GM19025 (cell line): Measurements from ENCODE around the gene FRMD1.

Experiments
- ATAC-seq: cut with Tn5 transposase; IDR thresholded peaks from one replicate; pipeline ENCODE4 v1.9.1; 2021; ENCODE audit warnings: mild to moderate bottlenecking, low read depth, moderate library complexity; ENCODE audit not compliant: unreplicated experiment

The FRMD1 gene

DNA sequence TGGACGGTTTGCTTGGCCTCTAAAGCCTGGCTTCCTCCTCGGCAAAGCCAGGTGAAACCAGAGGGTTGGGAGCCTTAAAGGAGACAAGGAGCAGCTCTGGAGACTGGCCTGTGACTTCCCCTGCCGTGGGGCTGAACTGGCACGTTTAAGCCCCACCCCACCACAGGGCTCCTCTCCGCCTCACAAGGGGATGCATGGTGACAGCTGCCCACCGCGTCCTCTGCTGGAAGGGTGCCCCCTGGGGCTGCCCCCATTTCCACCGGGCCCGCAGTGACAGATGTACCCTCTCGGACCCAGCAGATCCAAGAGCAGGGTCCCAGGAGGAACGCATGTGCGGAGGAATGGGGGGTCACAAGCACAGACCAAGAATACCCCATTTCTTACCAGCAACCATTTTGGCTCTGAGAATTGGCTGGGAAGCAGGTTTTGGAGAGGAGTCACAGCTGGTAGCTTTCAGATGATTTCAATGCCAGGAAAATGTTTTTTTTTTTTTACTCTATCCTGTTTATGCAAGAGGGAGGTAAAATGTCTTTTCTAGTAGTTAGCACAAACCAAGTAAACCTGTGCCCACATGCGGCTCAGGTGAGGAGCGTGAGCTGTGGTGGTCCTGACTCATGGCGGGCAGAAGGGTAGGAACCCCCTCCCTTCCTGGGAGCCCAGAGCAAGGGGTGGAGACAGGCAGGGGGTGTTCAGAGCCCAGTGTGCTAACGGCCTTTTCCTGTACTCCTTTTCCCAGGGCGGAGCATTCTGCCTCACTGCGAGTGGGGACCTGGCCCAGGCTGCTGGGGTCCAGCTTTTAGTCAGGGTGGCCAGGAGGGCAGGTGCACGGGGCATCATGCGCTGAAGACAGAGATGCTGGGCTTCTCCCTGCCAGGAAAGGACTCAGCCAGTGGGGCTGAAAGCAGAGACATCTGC is 33.0 kb downstream of the FRMD1 start:
- no peak for ATAC-seq

DNA sequence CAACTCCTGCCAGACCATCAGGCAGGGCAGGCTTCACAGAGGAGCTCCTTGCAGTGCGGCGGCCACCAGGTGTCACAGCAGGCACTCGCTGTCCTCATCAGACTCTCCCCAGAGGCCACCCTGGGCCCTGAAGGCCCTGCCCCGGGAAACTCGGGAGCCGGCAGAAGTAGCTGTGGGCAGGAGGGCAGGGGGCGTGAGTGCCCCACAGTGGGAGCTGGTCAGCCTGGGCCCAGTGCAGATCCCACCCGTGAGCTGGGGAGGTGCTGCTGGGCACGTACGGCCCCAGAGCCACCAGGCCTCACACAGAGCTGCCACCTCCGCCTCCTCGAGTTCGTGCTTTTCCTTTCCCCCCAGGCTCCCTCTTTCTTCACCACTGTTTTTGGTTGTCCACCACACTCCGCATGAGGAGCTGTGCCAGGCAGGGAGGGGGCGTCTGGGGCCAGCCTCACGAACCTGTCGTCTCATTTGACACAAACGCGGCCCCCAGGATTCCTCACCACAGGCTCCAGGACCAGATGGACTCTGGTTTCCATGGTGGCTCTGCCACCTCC is 33.8 kb downstream of the FRMD1 start:
- ATAC-seq = no peak

DNA sequence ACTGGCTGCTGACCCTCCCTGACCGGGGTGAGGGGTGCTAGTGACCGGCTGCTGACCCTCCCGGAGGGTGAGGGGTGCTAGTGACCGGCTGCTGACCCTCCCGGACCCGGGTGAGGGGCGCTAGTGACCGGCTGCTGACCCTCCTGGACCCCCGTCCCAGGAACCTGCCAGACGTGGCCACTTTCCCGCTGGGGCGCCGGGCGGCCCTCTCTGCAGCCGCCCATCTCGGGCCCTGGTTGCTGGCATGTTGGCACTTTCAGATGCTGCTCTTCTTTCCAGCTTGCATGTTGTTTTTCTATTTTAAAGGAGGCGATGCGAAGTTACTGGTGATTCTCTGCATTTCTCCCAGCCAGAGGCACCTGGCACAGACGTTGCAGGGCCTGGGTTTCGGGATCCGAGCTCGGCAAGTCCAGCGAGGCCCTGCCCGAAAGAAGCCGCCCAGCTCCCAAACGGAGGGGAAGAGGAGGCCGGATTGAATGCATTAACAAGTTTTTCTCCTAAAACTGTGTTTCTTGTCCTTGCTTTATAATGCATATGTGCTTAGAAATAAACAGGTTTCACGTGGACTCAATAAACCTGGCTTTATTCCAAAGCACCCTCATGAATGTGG is 34.4 kb downstream of the FRMD1 start:
- no peak for ATAC-seq

DNA sequence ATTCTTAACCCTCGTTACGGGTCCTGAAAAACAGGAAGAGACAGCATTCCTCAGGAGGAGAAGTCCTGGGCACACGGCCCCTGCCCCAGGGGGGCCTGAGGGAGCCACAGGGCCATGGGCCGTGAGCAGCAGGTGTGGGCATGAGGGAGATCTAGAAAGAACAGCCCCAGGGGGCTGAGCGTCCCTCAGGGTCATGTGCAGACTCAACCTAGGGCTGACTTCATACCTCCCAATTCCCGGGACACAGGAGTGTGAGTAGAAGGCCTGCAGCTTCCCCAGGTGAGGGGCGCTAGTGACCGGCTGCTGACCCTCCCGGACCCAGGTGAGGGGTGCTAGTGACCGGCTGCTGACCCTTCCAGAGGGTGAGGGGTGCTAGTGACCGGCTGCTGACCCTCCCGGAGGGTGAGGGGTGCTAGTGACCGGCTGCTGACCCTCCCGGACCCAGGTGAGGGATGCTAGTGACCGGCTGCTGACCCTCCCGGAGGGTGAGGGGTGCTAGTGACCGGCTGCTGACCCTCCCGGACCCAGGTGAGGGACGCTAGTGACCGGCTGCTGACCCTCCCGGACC is 35.1 kb downstream of the FRMD1 start:
- no peak for ATAC-seq

DNA sequence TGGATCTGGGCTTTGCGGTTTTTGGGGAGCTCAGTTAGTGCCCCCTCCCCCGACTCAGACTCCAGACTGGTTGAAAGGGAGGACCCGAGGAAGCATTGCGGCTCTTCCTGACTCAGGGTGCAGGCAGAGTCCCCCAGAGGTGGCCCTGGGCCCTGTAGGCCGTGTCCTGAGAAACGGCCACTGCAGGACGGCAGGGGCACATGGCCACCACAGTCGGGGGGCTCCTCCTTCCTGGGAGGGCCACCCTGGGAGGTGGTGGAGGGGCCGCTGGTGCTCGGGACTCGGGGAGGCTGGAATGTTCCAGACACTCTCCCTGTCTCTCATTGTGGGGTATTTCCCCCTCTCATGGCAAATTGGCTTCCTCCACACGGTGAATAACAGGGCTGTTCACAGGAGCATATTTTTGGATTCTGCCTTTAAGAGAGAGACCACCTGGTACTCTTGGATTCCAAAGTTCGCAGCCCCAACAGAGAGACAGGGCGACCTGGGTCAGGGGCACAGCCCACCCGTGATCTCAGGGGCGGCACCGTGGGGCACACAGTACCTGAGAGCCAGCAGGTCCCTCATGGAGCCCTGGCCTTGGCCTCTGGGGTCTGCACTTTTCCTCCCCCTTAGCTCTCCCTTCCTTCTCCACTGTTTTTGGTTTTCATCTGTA is 35.7 kb downstream of the FRMD1 start:
- no peak for ATAC-seq

DNA sequence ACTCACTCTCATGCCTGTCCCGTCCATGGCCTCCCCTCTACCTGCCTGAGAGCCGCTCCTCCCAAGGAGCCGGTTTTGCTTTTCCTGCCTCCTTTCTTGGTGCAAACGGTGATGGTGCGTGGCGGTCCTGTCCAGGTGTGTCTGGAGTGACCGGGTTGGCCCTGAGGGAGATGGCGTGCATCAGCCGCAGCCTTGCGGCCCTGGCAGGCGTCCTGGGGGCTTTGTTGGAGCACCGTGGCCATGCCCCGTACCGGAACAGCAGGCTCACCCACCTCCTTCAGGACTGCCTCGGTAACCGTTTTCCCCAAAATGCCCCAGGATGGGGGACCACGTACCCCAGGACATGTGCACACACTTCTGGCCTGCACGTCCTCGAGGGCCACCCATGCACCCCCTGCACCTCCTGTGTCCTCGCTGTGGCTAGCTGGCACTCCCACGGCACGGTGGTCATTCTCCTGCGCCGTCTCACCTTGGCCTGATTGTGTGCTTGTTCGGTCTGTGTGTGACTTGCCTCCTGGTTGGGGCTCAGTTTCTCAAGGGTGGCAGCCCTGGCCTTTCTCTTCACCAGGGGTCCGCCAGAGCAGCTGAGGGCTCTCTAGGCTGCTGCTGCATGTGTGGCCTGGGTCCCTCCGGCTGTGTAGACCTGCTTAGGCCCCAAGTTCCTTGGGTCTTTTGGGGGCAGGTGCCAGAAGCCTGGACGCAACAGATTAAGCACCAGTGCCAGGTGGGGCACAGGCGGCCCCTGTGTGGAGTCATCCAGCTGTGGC is 36.4 kb downstream of the FRMD1 start:
- no peak for ATAC-seq

DNA sequence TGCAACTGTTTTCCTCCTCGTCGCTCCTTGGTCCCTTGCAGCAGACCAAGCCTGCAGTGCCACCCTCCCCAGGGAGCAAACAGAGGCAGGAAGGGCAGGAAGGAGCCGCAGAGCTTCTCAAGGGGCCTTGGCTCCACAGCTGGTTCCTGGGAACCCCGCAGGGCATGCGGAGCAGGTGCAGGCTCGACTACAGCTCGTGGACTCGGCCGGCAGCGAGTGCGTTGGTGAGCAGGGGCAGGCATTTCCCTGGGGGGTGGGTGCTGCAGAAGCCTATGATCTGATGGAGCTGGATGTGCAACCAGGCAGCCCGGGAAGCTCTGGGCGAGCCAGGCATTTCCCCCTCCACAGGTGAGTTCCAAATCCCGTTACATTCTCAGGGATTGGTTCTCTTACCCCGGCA is 37.1 kb downstream of the FRMD1 start:
- ATAC-seq = no peak

DNA sequence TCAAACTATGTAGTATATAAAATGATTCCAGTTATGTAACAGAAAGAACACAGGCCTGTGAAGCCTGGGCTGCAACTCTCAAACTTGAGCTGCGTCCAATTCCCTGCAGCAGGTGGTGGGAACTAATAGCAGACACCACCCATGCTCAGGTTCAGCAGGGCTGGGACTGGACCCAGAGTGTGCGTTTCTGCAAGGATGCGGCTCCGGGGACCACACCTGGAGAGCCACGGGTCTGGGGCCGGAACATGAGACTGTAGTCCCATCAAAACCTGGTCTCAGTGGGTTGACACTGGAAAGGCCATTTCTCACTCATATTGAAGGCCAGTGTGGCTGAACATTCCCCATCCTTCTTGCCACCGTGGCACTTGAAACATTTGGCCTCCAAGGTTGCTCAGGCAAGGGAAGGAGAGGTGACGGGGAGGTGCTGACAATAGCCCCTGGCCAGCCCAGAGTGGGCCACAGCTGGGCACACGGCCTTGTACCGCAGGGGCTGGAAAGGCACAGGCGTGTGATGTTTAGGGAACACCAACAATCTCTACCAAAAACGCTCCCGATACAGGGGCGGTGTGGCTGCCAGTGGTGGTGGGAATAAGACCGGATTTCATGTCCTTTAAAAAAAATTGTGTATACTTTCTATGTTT is 38.0 kb downstream of the FRMD1 start:
- ATAC-seq = no peak

DNA sequence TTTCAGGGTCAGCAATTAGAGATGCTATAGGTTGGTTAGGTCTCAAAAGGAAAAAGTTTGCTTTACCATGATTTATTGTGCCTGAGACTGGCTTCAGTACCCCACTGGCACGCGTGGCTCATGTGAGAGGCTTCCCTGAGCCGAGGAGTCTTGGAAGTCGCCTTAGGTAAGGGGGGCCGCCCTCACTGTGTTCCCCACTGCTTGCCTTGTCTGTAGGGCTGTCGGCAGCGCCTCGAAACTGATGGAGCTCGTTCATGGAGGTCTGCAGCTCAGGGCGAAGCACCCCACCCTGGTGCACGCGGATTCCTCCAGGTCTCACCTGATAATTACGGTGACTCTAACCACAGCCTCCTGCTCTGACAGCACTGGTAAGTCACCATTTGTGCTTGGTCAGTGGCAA is 39.2 kb downstream of the FRMD1 start:
- no peak for ATAC-seq

DNA sequence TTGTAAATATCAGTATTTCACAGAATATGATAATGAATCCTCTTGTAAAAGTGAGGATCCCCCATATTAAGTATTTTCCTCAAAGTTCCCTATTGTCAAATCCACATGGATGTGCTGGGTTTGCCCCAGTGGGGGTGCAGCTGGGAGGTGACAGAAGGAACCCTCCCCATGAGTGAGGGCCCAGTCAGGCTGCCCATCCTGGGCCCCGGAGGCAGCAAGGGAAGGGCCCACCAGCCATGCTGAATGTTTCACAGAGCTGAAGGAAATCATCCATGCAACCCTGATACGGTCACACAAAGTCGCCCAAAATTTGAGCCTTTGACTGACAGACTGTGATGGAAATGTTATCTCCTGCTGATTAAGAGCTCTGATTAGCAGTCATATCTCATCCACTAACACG is 39.7 kb downstream of the FRMD1 start:
- ATAC-seq = no peak

DNA sequence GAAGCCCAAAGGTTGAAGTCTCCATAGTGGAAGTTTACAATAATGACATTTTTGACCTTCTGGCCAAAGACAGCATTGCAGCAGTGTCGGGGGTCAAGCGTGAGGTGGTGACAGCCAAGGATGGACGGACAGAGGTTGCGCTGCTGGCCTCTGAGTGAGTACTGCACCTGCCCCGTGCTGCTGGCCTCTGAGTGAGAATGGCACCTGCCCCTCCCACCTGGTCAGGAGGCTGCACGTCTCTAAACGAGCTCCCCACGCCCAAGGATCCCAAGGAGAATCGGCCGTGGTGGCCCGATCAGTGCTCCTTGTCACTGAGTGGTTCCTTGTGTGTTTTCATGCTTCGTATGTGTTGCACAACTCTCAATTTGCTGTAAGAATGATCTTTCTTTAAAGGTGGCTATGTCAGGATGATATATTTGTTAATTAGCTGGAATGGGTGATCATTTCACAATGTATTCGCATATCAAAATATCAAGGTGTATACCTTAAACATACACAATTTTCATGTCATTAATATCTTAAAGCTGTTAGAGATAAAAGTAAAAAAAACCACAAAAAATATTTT is 40.4 kb downstream of the FRMD1 start:
- ATAC-seq = no peak

DNA sequence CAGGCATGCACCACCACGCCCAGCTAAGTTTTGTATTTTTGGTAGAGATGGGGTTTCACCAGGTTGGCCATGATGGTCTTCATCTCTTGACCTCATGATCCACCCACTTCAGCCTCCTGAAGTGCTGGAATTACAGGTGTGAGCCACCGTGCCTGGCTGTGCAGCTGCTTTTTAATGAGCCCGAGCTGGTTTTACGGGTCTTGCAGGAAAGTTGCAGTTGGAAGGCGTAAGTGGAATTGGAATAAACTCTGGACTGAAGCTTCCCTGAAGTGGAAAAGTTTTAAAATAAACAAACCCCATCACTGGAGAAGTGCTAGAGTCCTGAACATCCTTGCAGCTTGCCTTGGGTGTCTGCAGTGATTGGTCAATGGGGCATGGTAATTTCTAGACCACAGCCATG is 41.2 kb downstream of the FRMD1 start:
- no peak for ATAC-seq

DNA sequence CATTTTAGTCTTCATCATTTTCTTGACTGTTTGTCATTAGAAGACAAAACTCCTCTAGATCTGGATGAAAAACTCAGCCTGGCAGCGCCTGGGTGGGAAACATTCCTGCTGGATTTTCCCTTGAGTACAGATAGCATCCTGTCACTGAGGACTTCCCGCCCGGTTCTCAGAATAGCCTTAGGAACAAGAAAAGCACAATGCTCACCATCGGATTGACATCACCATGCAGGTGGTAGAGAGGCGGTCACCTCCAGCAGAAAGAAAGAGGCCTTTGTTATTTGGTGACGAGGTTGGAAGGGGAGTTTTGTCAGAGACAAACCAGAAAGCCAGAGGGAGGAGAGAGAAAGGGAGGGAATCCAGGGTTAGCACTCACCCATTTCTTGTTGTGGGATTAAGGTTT is 41.8 kb downstream of the FRMD1 start:
- no peak for ATAC-seq

DNA sequence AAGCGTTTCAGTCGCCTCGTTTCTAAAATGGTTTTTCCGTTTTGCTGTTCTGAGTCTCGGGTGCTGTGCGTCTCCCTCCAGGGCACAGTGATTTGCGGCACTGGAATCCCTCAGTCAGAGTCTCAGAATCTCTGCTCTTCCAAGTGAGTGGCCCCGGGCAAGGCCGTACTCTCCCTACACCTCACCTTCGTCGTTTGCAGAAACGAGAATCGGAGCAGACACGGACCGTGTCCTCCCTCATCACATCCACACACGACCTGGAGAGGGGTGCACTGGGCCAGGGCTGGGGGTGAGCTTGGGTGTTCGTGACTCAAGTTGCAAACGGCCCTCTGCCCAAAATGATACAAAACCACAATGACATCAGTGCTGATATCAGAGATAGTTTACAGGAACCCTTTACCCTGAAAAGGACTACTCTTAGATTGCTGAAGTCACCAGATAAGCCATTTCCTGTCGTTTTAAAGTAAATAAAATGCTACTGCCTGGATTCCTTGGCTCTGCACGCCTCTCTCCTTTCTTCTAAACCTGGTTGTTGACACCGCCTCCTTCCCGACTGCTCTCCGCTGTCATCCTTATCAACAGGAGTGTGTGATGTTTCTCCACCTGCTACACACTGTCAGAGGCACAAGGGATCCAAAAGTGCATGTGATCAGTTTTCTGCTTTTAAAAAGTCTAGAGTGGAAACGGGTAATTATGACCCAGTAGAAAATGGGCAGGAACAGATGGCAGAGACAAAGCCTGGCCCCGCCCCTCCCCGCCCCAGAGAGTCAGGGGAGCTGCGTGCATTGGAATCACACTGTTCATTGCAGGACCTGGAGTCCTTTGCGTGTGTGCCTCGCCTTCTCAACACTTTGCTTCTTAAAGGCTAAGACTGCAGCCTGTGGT is 43.1 kb downstream of the FRMD1 start:
- no peak for ATAC-seq

DNA sequence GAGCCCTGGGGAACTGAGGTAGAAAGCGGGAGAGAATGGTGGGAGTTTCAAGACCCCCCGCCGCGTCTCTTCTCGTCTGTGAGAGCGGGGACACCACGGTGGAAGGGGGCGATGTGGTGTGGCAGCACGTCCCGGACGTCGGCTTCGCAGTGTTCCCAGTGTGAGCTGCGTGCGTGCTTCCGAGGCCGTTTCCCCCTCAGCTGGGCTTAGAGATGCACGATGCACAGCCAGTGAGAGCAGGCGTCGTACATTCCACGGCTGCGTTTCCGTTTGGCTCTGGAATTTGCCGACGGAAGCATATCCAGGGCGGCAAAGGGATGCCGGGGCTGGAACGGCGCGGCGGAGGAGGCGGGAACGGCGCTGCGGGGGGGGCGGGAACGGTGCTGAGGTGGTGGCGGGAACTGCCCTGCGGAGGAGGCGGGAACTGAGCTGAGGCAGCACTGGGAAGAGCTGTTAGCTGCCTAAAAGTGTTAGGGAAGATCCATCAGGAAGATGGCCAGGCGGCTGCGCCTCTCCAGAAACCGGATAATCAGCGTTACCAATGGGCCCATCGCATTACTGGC is 43.8 kb downstream of the FRMD1 start:
- no peak for ATAC-seq

DNA sequence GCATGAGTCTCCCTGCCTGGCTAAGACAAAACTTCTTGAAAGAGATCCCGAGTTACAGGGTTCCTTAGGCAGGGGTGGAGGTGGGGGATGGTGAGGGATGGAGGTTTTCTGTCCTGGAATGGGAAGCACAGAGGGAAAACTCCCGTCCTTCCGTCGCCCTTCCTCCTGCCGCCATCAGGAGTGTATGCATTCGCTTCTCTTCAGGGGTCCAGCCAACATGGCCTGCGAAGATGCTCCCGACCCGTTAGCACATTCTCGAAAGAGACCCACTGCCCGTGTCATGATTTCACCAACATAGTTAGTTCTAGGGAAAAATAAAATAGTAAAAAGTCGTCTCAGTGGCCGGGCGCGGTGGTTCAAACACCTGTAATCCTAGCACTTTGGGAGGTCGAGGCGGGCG is 44.5 kb downstream of the FRMD1 start:
- ATAC-seq = no peak

DNA sequence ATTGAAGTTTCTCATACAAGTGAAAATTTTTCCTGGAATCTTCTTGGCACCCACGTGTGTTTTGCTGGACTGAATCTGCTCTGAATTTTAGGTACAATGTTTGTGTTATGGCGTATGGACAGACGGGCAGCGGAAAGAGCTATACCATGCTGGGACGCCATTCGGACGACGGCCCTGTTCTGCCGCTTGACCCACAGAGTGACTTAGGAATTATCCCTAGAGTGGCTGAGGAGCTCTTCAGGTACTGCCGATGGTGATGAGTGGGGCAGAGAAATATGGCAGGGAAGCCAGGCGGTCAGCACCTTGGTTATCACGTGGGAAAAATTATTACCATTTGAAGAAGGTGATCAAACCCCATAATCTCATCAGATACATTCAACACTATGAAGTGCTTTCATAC is 45.2 kb downstream of the FRMD1 start:
- ATAC-seq = no peak
